Naive thymus-derived CD4-positive, alpha-beta T cell (primary cell): ENCODE data around the gene ELN. TPM values are rescaled to one million over a fixed set of nuclear protein-coding genes. Genes with fewer than 3 reads are reported as not detected.
"Not testable (repeated sequence)": the region's sequence is repeated elsewhere in the genome, so short reads cannot be mapped to it uniquely, and the experiment has no call there.

ENCODE experiments used
- ATAC-seq: fragments of 150-1000 bp; cut with Tn5 transposase; 2 replicates; pipeline ENCODE4 v1.10.0; 2021; ENCODE audit warnings: mild to moderate bottlenecking, moderate library complexity
- CTCF ChIA-PET: fragments of 350-600 bp; sonication (Branson Sonifier 250); formaldehyde crosslinking; loops from one replicate; lab custom pipeline; 2021; ENCODE audit warnings: antibody characterized with exemption; lab: Charles Lee
- POLR2A ChIA-PET: fragments of 350-600 bp; sonication (Branson Sonifier 250); formaldehyde crosslinking; loops from one replicate; lab custom pipeline; 2021; ENCODE audit warnings: antibody characterized with exemption, inconsistent platforms; lab: Charles Lee
- DNase-seq, 9 donors: peaks; one replicate each; pipeline versions ENCODE4 v3.0.0 to v3.0.0-alpha.2; 2020 to 2022; ENCODE audit warnings: mixed read lengths in 1 of 9
- H3K27ac ChIP-seq: one replicate; pipeline ENCODE4 v1.7.0; 2013; ENCODE audit warnings: mild to moderate bottlenecking, low read depth, low read length, moderate library complexity
- H3K27me3 ChIP-seq, 2 donors: one replicate each; pipeline ENCODE4 v1.7.0; 2013; ENCODE audit warnings: low read length in 2 of 2, mild to moderate bottlenecking in 2 of 2, moderate library complexity in 2 of 2; ENCODE audit not compliant: control insufficient read depth in 2 of 2, insufficient read depth in 2 of 2
- H3K36me3 ChIP-seq, 3 experiments: 1 replicate in 2 of 3; 2 replicates in 1 of 3; pipeline ENCODE4 v1.7.0; 2013; ENCODE audit warnings: low read length in 3 of 3, mild to moderate bottlenecking in 3 of 3, moderate library complexity in 1 of 3; ENCODE audit not compliant: insufficient read depth in 3 of 3, control insufficient read depth in 2 of 3
- H3K4me1 ChIP-seq, 2 donors: one replicate each; pipeline ENCODE4 v1.7.0; 2013; ENCODE audit warnings: low read length in 2 of 2, mild to moderate bottlenecking in 2 of 2, moderate library complexity in 1 of 2; ENCODE audit not compliant: control insufficient read depth in 2 of 2, insufficient read depth in 2 of 2
- H3K4me3 ChIP-seq: 2 replicates; pipeline ENCODE4 v1.7.0; 2013; ENCODE audit warnings: mild to moderate bottlenecking, low read length
- H3K9me3 ChIP-seq, 3 experiments: 1 replicate in 2 of 3; 2 replicates in 1 of 3; pipeline ENCODE4 v1.7.0; 2013; ENCODE audit warnings: low read length in 3 of 3; ENCODE audit not compliant: control insufficient read depth in 2 of 3
- H3K27ac Mint-ChIP-seq, 9 donors: one replicate each; pipeline ENCODE4 v1.8.0; 2020 to 2022; ENCODE audit warnings: mixed read lengths in 9 of 9, mild to moderate bottlenecking in 8 of 9, moderate library complexity in 5 of 9, inconsistent platforms in 2 of 9
- H3K27me3 Mint-ChIP-seq, 5 donors: one replicate each; pipeline ENCODE4 v1.8.0; 2021 to 2022; ENCODE audit warnings: mixed read lengths in 5 of 5, mild to moderate bottlenecking in 1 of 5
- H3K36me3 Mint-ChIP-seq, 5 donors: one replicate each; pipeline ENCODE4 v1.8.0; 2020 to 2022; ENCODE audit warnings: mixed read lengths in 5 of 5, mild to moderate bottlenecking in 3 of 5, inconsistent platforms in 1 of 5
- H3K4me1 Mint-ChIP-seq, 7 donors: one replicate each; pipeline ENCODE4 v1.8.0; 2020 to 2022; ENCODE audit warnings: mixed read lengths in 7 of 7, mild to moderate bottlenecking in 3 of 7, inconsistent platforms in 1 of 7
- H3K4me3 Mint-ChIP-seq, 10 donors: one replicate each; pipeline ENCODE4 v1.8.0; 2020 to 2022; ENCODE audit warnings: mild to moderate bottlenecking in 10 of 10, mixed read lengths in 10 of 10, moderate library complexity in 6 of 10, inconsistent platforms in 2 of 10
- H3K9me3 Mint-ChIP-seq, 11 donors: one replicate each; pipeline ENCODE4 v1.8.0; 2020 to 2022; ENCODE audit warnings: mixed read lengths in 11 of 11, mild to moderate bottlenecking in 4 of 11, inconsistent platforms in 1 of 11, moderate library complexity in 1 of 11
- intact Hi-C, 2 donors: fragments of 100-400 bp; cut with micrococcal nuclease; formaldehyde crosslinking; loops; one replicate each; pipeline ENCODE4 v1.15.1; 2023
- polyA plus RNA-seq, 2 donors: library from polyadenylated mRNA; unstranded; fragments of 300-500 nt; fragmentation: Illumina TruSeq; gene quantifications; one replicate each; pipeline ENCODE4 v1.2.3, GENCODE V29; 2021
- total RNA-seq, 6 experiments: library from RNA in 5 of 6; stranded (reverse) in 5 of 6; gene quantifications; 1 replicate in 5 of 6; 2 replicates in 1 of 6; pipeline ENCODE4 v1.2.3 and lab custom pipeline; 2021 to 2026

ELN gene
- total and polyA plus RNA-seq, 7 experiments from 2014 or later = 0.11 to 0.67 (median 0.66) TPM; not detected in 4

GRCh38 chr7:74007242-74007567 lies 20.8 kb upstream of the ELN start:
- no peak for ATAC-seq
- no peaks in the 10 kb centered on the region for H3K9me3 ChIP-seq
- Mint-ChIP-seq H3K9me3 (no peaks in the 10 kb centered on the region), H3K4me1 (peaks cover 0 to 11% (median 4%) of the 10 kb centered on the region in 7 donors), H3K27me3 (peaks cover 0 to 3% (median 0%) of the 10 kb centered on the region in 5 donors), H3K36me3 (no peaks in the 10 kb centered on the region), H3K27ac (no peak overlapping the region), H3K4me3 (no peak overlapping the region)
- ChIA-PET POLR2A (no interaction called here), CTCF (no interaction called here)
- H3K27ac ChIP-seq = no peak overlapping the region
- H3K27me3 ChIP-seq = no peaks in the 10 kb centered on the region
- DNase-seq = no peak
- intact Hi-C loops = no loop called here
- no peaks in the 10 kb centered on the region for H3K36me3 ChIP-seq
- no peak overlapping the region for H3K4me3 ChIP-seq
- H3K4me1 ChIP-seq = no peaks in the 10 kb centered on the region

- no peaks in the 10 kb centered on the region for H3K27me3 ChIP-seq
- peaks cover 0 to 3% (median 0%) of the 10 kb centered on the region in 5 donors for H3K27me3 Mint-ChIP-seq
- DNase-seq (no peak), ATAC-seq (no peak)
- no peaks in the 10 kb centered on the region for H3K9me3 Mint-ChIP-seq
- H3K27ac Mint-ChIP-seq = no peak overlapping the region
- no peaks in the 10 kb centered on the region for H3K9me3 ChIP-seq
- H3K4me1 Mint-ChIP-seq = peaks cover 0 to 2% (median 0%) of the 10 kb centered on the region in 7 donors
- no peaks in the 10 kb centered on the region for H3K36me3 ChIP-seq
- H3K4me1 ChIP-seq = no peaks in the 10 kb centered on the region
- no peaks in the 10 kb centered on the region for H3K36me3 Mint-ChIP-seq
- no peak overlapping the region for H3K4me3 Mint-ChIP-seq
- intact Hi-C loops = no loop called here
- ChIA-PET CTCF (no interaction called here), POLR2A (no interaction called here)
- H3K27ac ChIP-seq = no peak overlapping the region
- H3K4me3 ChIP-seq = no peak overlapping the region
Measured at GRCh38 chr7:74008687-74009086, 19.3 kb upstream of the ELN start.

- no peaks in the 10 kb centered on the region for H3K36me3 Mint-ChIP-seq
- Histone ChIP-seq H3K27ac (no peak overlapping the region), H3K27me3 (no peaks in the 10 kb centered on the region), H3K4me3 (no peak overlapping the region), H3K9me3 (no peaks in the 10 kb centered on the region), H3K4me1 (no peaks in the 10 kb centered on the region), H3K36me3 (no peaks in the 10 kb centered on the region)
- H3K4me1 Mint-ChIP-seq = no peaks in the 10 kb centered on the region
- POLR2A ChIA-PET = no interaction called here
- intact Hi-C loops = no loop called here
- DNase-seq (no peak), ATAC-seq (no peak)
- H3K27ac Mint-ChIP-seq = no peak overlapping the region
- no peaks in the 10 kb centered on the region for H3K9me3 Mint-ChIP-seq
- no peaks in the 10 kb centered on the region for H3K27me3 Mint-ChIP-seq
- H3K4me3 Mint-ChIP-seq = no peak overlapping the region
- CTCF ChIA-PET = no interaction called here
Measured at GRCh38 chr7:74009719-74010118, 18.3 kb upstream of the ELN start.

GRCh38 chr7:74010407-74010806 lies 17.6 kb upstream of the ELN start:
- Mint-ChIP-seq H3K36me3 (no peaks in the 10 kb centered on the region), H3K4me1 (no peaks in the 10 kb centered on the region), H3K9me3 (no peaks in the 10 kb centered on the region), H3K27me3 (no peaks in the 10 kb centered on the region), H3K4me3 (no peak overlapping the region), H3K27ac (no peak overlapping the region)
- H3K9me3 ChIP-seq = no peaks in the 10 kb centered on the region
- H3K36me3 ChIP-seq = no peaks in the 10 kb centered on the region
- no peak overlapping the region for H3K4me3 ChIP-seq
- ATAC-seq (no peak), DNase-seq (no peak)
- CTCF ChIA-PET = no interaction called here
- POLR2A ChIA-PET = no interaction called here
- intact Hi-C loops = no loop called here
- no peaks in the 10 kb centered on the region for H3K27me3 ChIP-seq
- H3K27ac ChIP-seq = no peak overlapping the region
- H3K4me1 ChIP-seq = no peaks in the 10 kb centered on the region

- H3K27ac ChIP-seq, H3K27me3 ChIP-seq, POLR2A ChIA-PET, H3K27ac Mint-ChIP-seq, intact Hi-C loops, H3K36me3 Mint-ChIP-seq, H3K36me3 ChIP-seq, ATAC-seq, DNase-seq, H3K4me3 Mint-ChIP-seq, H3K4me1 Mint-ChIP-seq, H3K27me3 Mint-ChIP-seq, H3K9me3 Mint-ChIP-seq, H3K4me3 ChIP-seq, CTCF ChIA-PET, H3K4me1 ChIP-seq, H3K9me3 ChIP-seq: not testable (repeated sequence)
Measured at GRCh38 chr7:74011421-74011820, 16.6 kb upstream of the ELN start.

- Mint-ChIP-seq H3K36me3 (no peaks in the 10 kb centered on the region), H3K9me3 (no peaks in the 10 kb centered on the region), H3K4me1 (peaks cover 0 to 2% (median 0%) of the 10 kb centered on the region in 7 donors), H3K27ac (no peak overlapping the region), H3K4me3 (no peak overlapping the region), H3K27me3 (peaks cover 0 to 4% (median 0%) of the 10 kb centered on the region in 5 donors)
- Histone ChIP-seq H3K27me3 (no peaks in the 10 kb centered on the region), H3K9me3 (no peaks in the 10 kb centered on the region), H3K4me3 (no peak overlapping the region), H3K36me3 (no peaks in the 10 kb centered on the region), H3K27ac (no peak overlapping the region), H3K4me1 (no peaks in the 10 kb centered on the region)
- ChIA-PET POLR2A (no interaction called here), CTCF (no interaction called here)
- ATAC-seq (no peak), DNase-seq (no peak)
- intact Hi-C loops = no loop called here
Measured at GRCh38 chr7:74012842-74013249, 15.1 kb upstream of the ELN start.

GRCh38 chr7:74013539-74014272 lies 14.3 kb upstream of the ELN start:
- DNase-seq (no peak), ATAC-seq (no peak)
- Histone ChIP-seq H3K4me1 (no peaks in the 10 kb centered on the region), H3K27ac (no peak overlapping the region), H3K4me3 (no peak overlapping the region), H3K9me3 (no peaks in the 10 kb centered on the region), H3K36me3 (no peaks in the 10 kb centered on the region), H3K27me3 (no peaks in the 10 kb centered on the region)
- ChIA-PET CTCF (interaction anchor here (1.1 kb wide), 1 partner anchor 13 kb away, joined by 6 read pairs; no protein-coding TSS in a partner anchor), POLR2A (no interaction called here)
- no peak overlapping the region for H3K27ac Mint-ChIP-seq
- intact Hi-C loops = no loop called here
- peaks cover 0 to 2% (median 0%) of the 10 kb centered on the region in 7 donors for H3K4me1 Mint-ChIP-seq
- H3K9me3 Mint-ChIP-seq = no peaks in the 10 kb centered on the region
- no peaks in the 10 kb centered on the region for H3K36me3 Mint-ChIP-seq
- peaks cover 0 to 9% (median 2%) of the 10 kb centered on the region in 5 donors for H3K27me3 Mint-ChIP-seq
- no peak overlapping the region for H3K4me3 Mint-ChIP-seq
